Common myeloid progenitor, CD34-positive (primary cell): ENCODE measurements around the gene SLC17A5. TPM values are rescaled to one million over a fixed set of nuclear protein-coding genes. Genes with fewer than 3 reads are reported as not detected.

ENCODE experiments used
- CTCF ChIA-PET: fragments of 350-600 bp; sonication (Branson Sonifier 250); formaldehyde crosslinking; loops from one replicate; lab custom pipeline; 2021; ENCODE audit warnings: antibody characterized with exemption; lab: Charles Lee
- POLR2A ChIA-PET: fragments of 350-600 bp; sonication (Branson Sonifier 250); formaldehyde crosslinking; loops from one replicate; lab custom pipeline; 2021; ENCODE audit warnings: antibody characterized with exemption; lab: Charles Lee
- DNase-seq, 3 donors: peaks; one replicate each; pipeline versions ENCODE4 v3.0.0 to v3.0.0-alpha.2; 2013
- H3K27ac ChIP-seq, 2 experiments: 1 replicate in 1 of 2; 2 replicates in 1 of 2; pipeline ENCODE4 v1.7.0; 2013; ENCODE audit warnings: inconsistent platforms in 2 of 2, low read length in 2 of 2, mild to moderate bottlenecking in 2 of 2, low read depth in 1 of 2, moderate library complexity in 1 of 2; ENCODE audit not compliant: severe bottlenecking in 2 of 2, insufficient read depth in 1 of 2, poor library complexity in 1 of 2
- H3K27me3 ChIP-seq, 5 experiments: replicated peaks in 2 of 5; 1 replicate in 3 of 5; 2 replicates in 2 of 5; pipeline versions ENCODE4 v1.6.1 to v1.7.0; 2013; ENCODE audit warnings: low read length in 4 of 5, mild to moderate bottlenecking in 2 of 5, moderate library complexity in 2 of 5, inconsistent platforms in 1 of 5; ENCODE audit not compliant: insufficient read depth in 5 of 5, control insufficient read depth in 4 of 5
- H3K36me3 ChIP-seq, 4 experiments: 1 replicate in 2 of 4; 2 replicates in 2 of 4; pipeline versions ENCODE4 v1.6.1 to v1.7.0; 2013; ENCODE audit warnings: low read length in 3 of 4, control low read depth in 1 of 4, mild to moderate bottlenecking in 1 of 4; ENCODE audit not compliant: control insufficient read depth in 4 of 4, insufficient read depth in 4 of 4
- H3K4me1 ChIP-seq, 4 experiments: 1 replicate in 3 of 4; 2 replicates in 1 of 4; pipeline versions ENCODE4 v1.6.1 to v1.7.1; 2013; ENCODE audit warnings: low read length in 3 of 4, mild to moderate bottlenecking in 3 of 4, control low read depth in 1 of 4, inconsistent platforms in 1 of 4, moderate library complexity in 1 of 4; ENCODE audit not compliant: control insufficient read depth in 4 of 4, insufficient read depth in 4 of 4; ENCODE audit errors: control extremely low read depth in 1 of 4
- H3K4me3 ChIP-seq, 7 experiments: 1 replicate in 4 of 7; 2 replicates in 3 of 7; pipeline versions ENCODE4 v1.5.1 to v1.7.0; 2013; ENCODE audit warnings: mild to moderate bottlenecking in 7 of 7, low read length in 6 of 7, moderate library complexity in 6 of 7, inconsistent platforms in 2 of 7, low read depth in 2 of 7, control low read depth in 1 of 7; ENCODE audit not compliant: insufficient read depth in 4 of 7, control insufficient read depth in 1 of 7; ENCODE audit errors: extremely low read depth in 1 of 7
- H3K9me3 ChIP-seq, 5 experiments: 1 replicate in 4 of 5; 2 replicates in 1 of 5; pipeline versions ENCODE4 v1.6.1 to v1.7.1; 2013; ENCODE audit warnings: low read length in 4 of 5, mild to moderate bottlenecking in 2 of 5, inconsistent platforms in 1 of 5, low read depth in 1 of 5, moderate library complexity in 1 of 5; ENCODE audit not compliant: control insufficient read depth in 4 of 5, insufficient read depth in 2 of 5; ENCODE audit errors: control extremely low read depth in 1 of 5
- WGBS: methylation state at CpG from one replicate; pipeline ENCODE4 v1.1.5; 2013; ENCODE audit not compliant: insufficient coverage; 5-methylcytosine and 5-hydroxymethylcytosine counted together
- polyA plus RNA-seq: library from polyadenylated mRNA; unstranded; fragments of 120-200 nt; gene quantifications from one replicate; pipeline ENCODE4 v1.2.1, GENCODE V29; 2013

The SLC17A5 gene, protein sequence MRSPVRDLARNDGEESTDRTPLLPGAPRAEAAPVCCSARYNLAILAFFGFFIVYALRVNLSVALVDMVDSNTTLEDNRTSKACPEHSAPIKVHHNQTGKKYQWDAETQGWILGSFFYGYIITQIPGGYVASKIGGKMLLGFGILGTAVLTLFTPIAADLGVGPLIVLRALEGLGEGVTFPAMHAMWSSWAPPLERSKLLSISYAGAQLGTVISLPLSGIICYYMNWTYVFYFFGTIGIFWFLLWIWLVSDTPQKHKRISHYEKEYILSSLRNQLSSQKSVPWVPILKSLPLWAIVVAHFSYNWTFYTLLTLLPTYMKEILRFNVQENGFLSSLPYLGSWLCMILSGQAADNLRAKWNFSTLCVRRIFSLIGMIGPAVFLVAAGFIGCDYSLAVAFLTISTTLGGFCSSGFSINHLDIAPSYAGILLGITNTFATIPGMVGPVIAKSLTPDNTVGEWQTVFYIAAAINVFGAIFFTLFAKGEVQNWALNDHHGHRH
- polyA plus RNA-seq = 4.0 TPM

DNA sequence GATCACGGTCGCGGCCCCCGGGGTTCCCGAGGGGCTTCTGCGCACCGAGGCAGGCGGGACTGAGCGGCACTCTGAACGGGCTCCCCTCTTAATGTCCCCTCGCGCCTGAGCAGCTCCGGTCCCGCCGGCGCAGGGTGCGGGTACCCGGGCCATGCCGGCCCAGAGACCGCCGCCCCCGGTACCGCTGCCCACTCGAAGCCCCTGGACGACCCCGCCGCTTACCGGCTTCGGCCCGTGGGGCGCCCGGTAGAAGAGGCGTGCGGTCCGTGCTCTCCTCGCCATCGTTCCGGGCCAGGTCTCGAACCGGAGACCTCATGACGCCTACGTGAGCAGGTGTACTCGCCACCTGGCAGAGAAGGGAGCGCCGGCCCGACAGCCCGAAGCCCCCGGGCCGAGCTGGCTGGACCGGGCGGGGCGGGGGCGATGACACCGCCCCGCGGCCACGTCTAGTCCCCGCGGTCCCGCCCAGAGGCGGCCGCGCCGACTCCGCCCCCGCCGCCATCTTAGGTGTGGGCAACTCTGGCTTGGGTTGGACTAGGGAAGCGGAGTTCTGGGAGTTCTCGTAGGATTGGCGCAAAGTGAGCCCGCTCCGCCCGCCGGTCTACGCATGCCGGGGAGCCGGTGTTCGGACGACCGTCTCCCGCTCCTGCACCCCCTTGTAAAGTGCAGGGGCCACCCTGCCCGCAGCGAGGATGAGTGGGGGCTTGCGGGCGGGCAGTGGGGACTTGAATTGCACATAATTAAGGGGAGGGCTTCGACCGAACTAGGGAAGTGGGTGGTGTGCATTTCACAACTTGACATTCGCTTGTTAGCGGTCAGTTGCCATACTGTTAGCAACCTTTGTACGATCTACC lies at the start of gene SLC17A5:
Gene SLC17A5 (minus strand): TSS at position 422 of the 854 bp plus-strand sequence. CDS start 106 bp downstream, at position 316.
- WGBS = 0% methylated on average over 82 of the region's 90 CpGs

DNA sequence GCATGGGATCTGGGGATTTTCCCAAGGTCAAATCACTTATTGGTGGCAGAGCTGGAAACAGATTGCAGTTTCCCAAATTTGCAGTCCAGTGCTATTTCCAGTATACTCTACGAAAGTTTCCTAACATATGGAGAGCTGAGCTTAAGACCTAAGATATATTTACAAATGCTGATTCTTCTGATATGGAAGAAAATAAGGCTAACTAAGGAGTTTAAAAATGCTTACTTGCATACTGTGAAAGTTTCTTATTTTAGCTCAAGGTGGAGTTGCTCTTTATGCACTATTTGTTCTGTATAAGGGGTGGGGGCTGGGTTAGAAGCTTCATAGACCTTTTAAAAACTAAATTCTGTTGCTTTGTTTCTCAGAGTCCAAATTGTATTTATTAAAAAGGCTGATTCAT lies 49.7 kb upstream of the SLC17A5 start:
- CTCF ChIA-PET = interaction anchor here (1.2 to 4.3 kb wide), 4 partner anchors 10 to 29 kb away, joined by 4 to 20 read pairs (median 8); no protein-coding TSS in a partner anchor
- 80% methylated on average over 1 of the region's 1 CpG for WGBS
- H3K27ac ChIP-seq = no peak overlapping the region

More for the DNA sequence above, at the start of gene SLC17A5:
- Histone ChIP-seq H3K27me3 (no peaks in the 10 kb centered on the region), H3K36me3 (peaks cover 2 to 8% (median 4%) of the 10 kb centered on the region in 4 experiments), H3K4me3 (peak within 1 kb of the TSS; percentile 86 to 97 (median 94)), H3K9me3 (no peaks in the 10 kb centered on the region), H3K4me1 (peaks cover 4 to 26% (median 15%) of the 10 kb centered on the region in 4 experiments), H3K27ac (peak within 1 kb of the TSS; percentile 61 to 90)
- ChIA-PET CTCF (interaction anchor here (1.1 to 3.9 kb wide), 16 partner anchors 9 to 141 kb away, joined by 3 to 37 read pairs (median 5); no protein-coding TSS in a partner anchor), POLR2A (interaction anchor here (0.6 to 1.5 kb wide), 7 partner anchors 12 to 192 kb away, joined by 3 to 4 read pairs (median 3); partner anchors contain the start of gene MTO1)
- DNase-seq = peak; percentile 92 to 97 (median 95)

DNA sequence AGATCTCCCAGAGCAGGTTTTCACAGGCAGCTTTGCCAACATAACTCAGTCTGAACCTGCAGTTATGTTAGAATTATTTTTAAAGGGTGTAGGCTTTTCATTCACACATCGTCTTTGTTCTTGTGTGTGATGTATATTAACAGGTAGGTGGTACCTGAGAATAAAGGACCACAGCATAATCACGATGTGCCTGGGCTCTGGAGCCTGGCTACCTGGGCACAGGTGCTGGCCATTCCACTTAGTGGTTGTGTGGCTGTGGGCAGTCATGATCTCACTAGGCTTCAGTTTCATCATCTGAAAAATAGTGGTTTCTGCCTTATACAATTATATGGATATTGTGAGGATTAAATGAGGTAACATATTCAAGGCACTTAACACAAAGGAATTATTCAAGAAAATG lies 48.7 kb upstream of the SLC17A5 start:
- ChIA-PET POLR2A (interaction anchor here (0.9 kb wide), 1 partner anchor 182 kb away, joined by 4 read pairs; no protein-coding TSS in a partner anchor), CTCF (interaction anchor here (1.2 to 4.3 kb wide), 4 partner anchors 12 to 30 kb away, joined by 4 to 20 read pairs (median 8); no protein-coding TSS in a partner anchor)
- H3K27ac ChIP-seq = no peak overlapping the region
- WGBS = 100% methylated on average over 2 of the region's 2 CpGs
- peaks cover 15 to 34% (median 20%) of the 10 kb centered on the region in 4 experiments for H3K4me1 ChIP-seq
- no peaks in the 10 kb centered on the region for H3K9me3 ChIP-seq
- H3K4me3 ChIP-seq = no peak overlapping the region
- no peak for DNase-seq
- H3K27me3 ChIP-seq = no peaks in the 10 kb centered on the region
- H3K36me3 ChIP-seq = peaks cover 12 to 59% (median 37%) of the 10 kb centered on the region in 4 experiments

More for the DNA sequence above, 49.7 kb upstream of the SLC17A5 start:
- Histone ChIP-seq H3K4me3 (no peak overlapping the region), H3K27me3 (no peaks in the 10 kb centered on the region), H3K9me3 (no peaks in the 10 kb centered on the region), H3K4me1 (peaks cover 8 to 24% (median 13%) of the 10 kb centered on the region in 4 experiments), H3K36me3 (peaks cover 12 to 58% (median 38%) of the 10 kb centered on the region in 4 experiments)
- POLR2A ChIA-PET = interaction anchor here (0.6 kb wide), 1 partner anchor 26 kb away, joined by 4 read pairs; no protein-coding TSS in a partner anchor
- DNase-seq = no peak

GRCh38 chr6:73699676-73700459 lies 46.1 kb upstream of the SLC17A5 start:
- DNase-seq = peak in 2 of 3 donors; percentile 69 to 84
- 17% methylated on average over 1 of the region's 4 CpGs for WGBS
- POLR2A ChIA-PET = interaction anchor here (0.6 kb wide), 1 partner anchor 13 kb away, joined by 3 read pairs; no protein-coding TSS in a partner anchor
- H3K27ac ChIP-seq = peak overlapping the region; percentile 21 to 75
- peaks cover 9 to 35% (median 26%) of the 10 kb centered on the region in 4 experiments for H3K36me3 ChIP-seq
- H3K4me1 ChIP-seq = peaks cover 31 to 52% (median 37%) of the 10 kb centered on the region in 4 experiments
- H3K4me3 ChIP-seq = peak overlapping the region in 4 of 7 experiments; percentile 1 to 53 (median 23)
- H3K27me3 ChIP-seq = no peaks in the 10 kb centered on the region
- no peaks in the 10 kb centered on the region for H3K9me3 ChIP-seq
- CTCF ChIA-PET = interaction anchor here (0.8 to 2.7 kb wide), 5 partner anchors 13 to 48 kb away, joined by 3 to 13 read pairs (median 4); no protein-coding TSS in a partner anchor

GRCh38 chr6:73696966-73697655 lies 43.3 kb upstream of the SLC17A5 start:
- Histone ChIP-seq H3K27me3 (no peaks in the 10 kb centered on the region), H3K36me3 (peaks cover 0 to 16% (median 9%) of the 10 kb centered on the region in 4 experiments), H3K4me3 (peak overlapping the region; percentile 31 to 97 (median 85)), H3K9me3 (peaks cover 0 to 3% (median 0%) of the 10 kb centered on the region in 5 experiments), H3K27ac (peak overlapping the region; percentile 86 to 94), H3K4me1 (peaks cover 31 to 57% (median 42%) of the 10 kb centered on the region in 4 experiments)
- WGBS = 0% methylated on average over 6 of the region's 10 CpGs
- POLR2A ChIA-PET = interaction anchor here (1.1 kb wide), 1 partner anchor 17 kb away, joined by 7 read pairs; no protein-coding TSS in a partner anchor
- DNase-seq = peak in 2 of 3 donors; percentile 63 to 72
- CTCF ChIA-PET = interaction anchor here (0.9 to 1.5 kb wide), 4 partner anchors 17 to 42 kb away, joined by 3 to 4 read pairs (median 4); no protein-coding TSS in a partner anchor
